Muscle of arm (tissue), 12 donors: ENCODE results near the gene MKI67. TPM values are rescaled to one million over a fixed set of nuclear protein-coding genes. Genes with fewer than 3 reads are reported as not detected.

Source experiments
- DNase-seq: peaks from one replicate; pipeline ENCODE4 v3.0.0-alpha.2; 2013
- polyA plus RNA-seq, 12 donors: library from polyadenylated mRNA; unstranded; fragments of 120-200 nt; gene quantifications; one replicate each; pipeline ENCODE4 v1.2.1, GENCODE V29; 2013; ENCODE audit not compliant: insufficient read length in 12 of 12

Gene MKI67
- polyA plus RNA-seq, 12 donors: 21.0 to 67.1 (median 34.8) TPM; not detected in 1

- DNase-seq: no peak
Observed at GRCh38 chr10:128053356-128053755, 72.9 kb downstream of the MKI67 start.

GRCh38 chr10:128052696-128053095 lies 73.5 kb downstream of the MKI67 start:
- DNase-seq: no peak

- no peak for DNase-seq
Observed at GRCh38 chr10:128051548-128051947, 74.7 kb downstream of the MKI67 start.

GRCh38 chr10:128050936-128051335 lies 75.3 kb downstream of the MKI67 start:
- DNase-seq: no peak

GRCh38 chr10:128050121-128050516 lies 76.1 kb downstream of the MKI67 start:
- no peak for DNase-seq

- DNase-seq: no peak
Observed at GRCh38 chr10:128049226-128050120, 76.8 kb downstream of the MKI67 start.

- no peak for DNase-seq
Observed at GRCh38 chr10:128048819-128049210, 77.4 kb downstream of the MKI67 start.

GRCh38 chr10:128047991-128048818 lies 78.0 kb downstream of the MKI67 start:
- peak; percentile 35 for DNase-seq

GRCh38 chr10:128047351-128047750 lies 78.9 kb downstream of the MKI67 start:
- DNase-seq: peak; percentile 30

GRCh38 chr10:128046953-128047290 lies 79.3 kb downstream of the MKI67 start:
- no peak for DNase-seq

Other genes with a start within 250 kb of the MKI67 start
- gene CLRN3, start 233.5 kb downstream of the MKI67 start, polyA plus RNA-seq: 1 to 10 TPM in 1 of 12 donors, under 1 TPM in 2, not detected in 9; 0.14 to 1.6 (median 0.16) TPM
- 10 to 100 TPM in 1 of 12 donors, 1 to 10 TPM in 10, not detected in 1; 3.9 to 17.8 (median 7.2) TPM for gene PTPRE, start 219.3 kb downstream of the MKI67 start, polyA plus RNA-seq